GM23248 (cell line): ENCODE measurements around the gene COL16A1. TPM values are rescaled to one million over a fixed set of nuclear protein-coding genes. Genes with fewer than 3 reads are reported as not detected.
A peak's percentile ranks its signal among the peaks of the same experiment; 100 is the strongest.

Source experiments
- DNase-seq: peaks from one replicate; pipeline ENCODE4 v3.0.0-alpha.2; 2015
- H2AFZ ChIP-seq: fragments of 200-600 bp; sonication (generic); 2 replicates; pipeline ENCODE4 v1.6.1; 2016; ENCODE audit warnings: antibody characterized with exemption
- H3F3A ChIP-seq: fragments of 200-600 bp; sonication (generic); 2 replicates; pipeline ENCODE4 v1.6.1; 2016; ENCODE audit warnings: mild to moderate bottlenecking, antibody characterized with exemption, mixed run types; ENCODE audit not compliant: insufficient read depth
- H3K27ac ChIP-seq: fragments of 200-600 bp; sonication (generic); 2 replicates; pipeline ENCODE4 v1.5.1; 2016; ENCODE audit warnings: mild to moderate bottlenecking
- H3K27me3 ChIP-seq: fragments of 200-600 bp; sonication (generic); replicated peaks from 2 replicates; pipeline ENCODE4 v1.6.1; 2016; ENCODE audit warnings: mild to moderate bottlenecking; ENCODE audit not compliant: insufficient read depth
- H3K36me3 ChIP-seq: fragments of 200-600 bp; sonication (generic); 2 replicates; pipeline ENCODE4 v1.6.1; 2016; ENCODE audit warnings: low read depth, mild to moderate bottlenecking
- H3K4me1 ChIP-seq: fragments of 200-600 bp; sonication (generic); 2 replicates; pipeline ENCODE4 v1.6.1; 2016; ENCODE audit warnings: mild to moderate bottlenecking; ENCODE audit not compliant: insufficient read depth
- H3K4me2 ChIP-seq: fragments of 200-600 bp; sonication (generic); one replicate; pipeline ENCODE4 v1.6.1; 2016; ENCODE audit warnings: mild to moderate bottlenecking; ENCODE audit not compliant: unreplicated experiment
- H3K4me3 ChIP-seq: fragments of 200-600 bp; sonication (generic); 2 replicates; pipeline ENCODE4 v1.5.1; 2016; ENCODE audit warnings: mild to moderate bottlenecking
- H3K79me2 ChIP-seq: fragments of 200-600 bp; sonication (generic); 2 replicates; pipeline ENCODE4 v1.6.1; 2016; ENCODE audit warnings: mild to moderate bottlenecking; ENCODE audit not compliant: insufficient read depth
- H3K9ac ChIP-seq: fragments of 200-600 bp; sonication (generic); 2 replicates; pipeline ENCODE4 v1.6.1; 2016; ENCODE audit warnings: mild to moderate bottlenecking
- H3K9me2 ChIP-seq: fragments of 200-600 bp; sonication (generic); 2 replicates; pipeline ENCODE4 v1.6.1; 2016; ENCODE audit warnings: mixed run types, mild to moderate bottlenecking, moderate library complexity; ENCODE audit not compliant: insufficient read depth
- H3K9me3 ChIP-seq: fragments of 200-600 bp; sonication (generic); one replicate; pipeline ENCODE4 v1.6.1; 2017; ENCODE audit warnings: low read depth
- H4K20me1 ChIP-seq: fragments of 200-600 bp; sonication (generic); 2 replicates; pipeline ENCODE4 v1.6.0; 2016; ENCODE audit not compliant: insufficient read depth
- EZH2 ChIP-seq: fragments of 200-600 bp; sonication (generic); IDR thresholded peaks from 2 replicates; pipeline ENCODE4 v1.6.1; 2018; ENCODE audit warnings: antibody characterized with exemption, mild to moderate bottlenecking; ENCODE audit not compliant: insufficient read depth, poor library complexity, severe bottlenecking
- EZH2phosphoT487 ChIP-seq: fragments of 200-600 bp; sonication (generic); IDR thresholded peaks from 2 replicates; pipeline ENCODE4 v1.6.1; 2018; ENCODE audit warnings: antibody characterized with exemption, moderate library complexity, mild to moderate bottlenecking, low read depth; ENCODE audit not compliant: insufficient read depth
- WGBS, 2 experiments: methylation state at CpG; one replicate each; pipeline ENCODE4 v1.1.6; 2015 to 2017; ENCODE audit warnings: low lambda C conversion rate in 2 of 2, low coverage in 1 of 2; ENCODE audit errors: missing lambda C conversion rate in 2 of 2; 5-methylcytosine and 5-hydroxymethylcytosine counted together
- in situ Hi-C: fragments of 300-500 bp; cut with MboI; formaldehyde crosslinking; loops from 2 replicates; pipeline ENCODE4 v1.15.0; 2020
- polyA plus RNA-seq: library from polyadenylated mRNA; unstranded; fragments of >200 nt; fragmentation: Nextera tagmentation; extraction: Ambion mirVana; gene quantifications from 2 replicates; pipeline ENCODE4 v1.2.1, GENCODE V29; 2016
- total RNA-seq: library from RNA; depleted of rRNA; stranded (reverse); fragments of >200 nt; shearing (Covaris generic); gene quantifications from 2 replicates; pipeline ENCODE4 v1.2.3, GENCODE V29; 2014

The COL16A1 gene
- total and polyA plus RNA-seq, 2 experiments from 2014 or later: 67.3 to 247 TPM

DNA sequence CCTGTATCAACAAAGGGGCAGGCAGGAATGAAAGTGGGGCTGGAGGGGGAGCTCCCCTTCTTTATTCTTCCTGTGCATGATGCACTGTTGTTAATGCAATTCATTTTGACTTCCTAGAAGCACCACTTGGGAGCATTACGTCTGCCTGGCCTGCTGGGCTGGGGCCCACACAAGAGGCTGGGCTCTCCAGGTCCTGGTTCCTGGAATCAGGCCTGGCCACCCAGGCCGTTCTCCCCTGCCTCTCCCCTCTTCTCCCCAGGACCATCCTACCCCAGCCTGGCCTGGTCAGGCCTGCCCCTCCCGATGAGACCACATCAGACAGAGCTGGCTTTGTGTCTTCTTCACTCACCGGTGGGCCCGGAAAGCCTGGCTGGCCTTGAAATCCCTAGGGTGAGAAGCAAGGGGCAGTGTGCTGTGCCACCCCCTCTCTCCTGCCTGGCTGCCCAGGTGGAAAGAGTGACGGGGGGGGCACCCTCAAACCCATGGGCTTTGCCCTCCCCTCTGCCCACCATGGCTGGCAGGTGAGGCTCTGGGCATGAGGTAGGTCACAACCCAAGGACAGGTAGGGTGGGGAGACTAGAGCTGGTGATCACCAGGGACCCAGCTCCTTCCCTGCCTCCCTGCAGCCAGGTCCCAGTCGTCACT lies 38.5 kb downstream of the COL16A1 start:
- no peaks in the 10 kb centered on the region for H4K20me1 ChIP-seq
- no peaks in the 10 kb centered on the region for H3K79me2 ChIP-seq
- H3K9me2 ChIP-seq: no peaks in the 10 kb centered on the region
- no peak for DNase-seq
- H3K36me3 ChIP-seq: no peaks in the 10 kb centered on the region; the same call in 1 of the 2 replicates
- TF ChIP-seq EZH2phosphoT487 (no peak), EZH2 (no peak)
- H3K9ac ChIP-seq: no peak overlapping the region
- H3K4me3 ChIP-seq: no peak overlapping the region
- no peak overlapping the region for H3K27ac ChIP-seq
- no peaks in the 10 kb centered on the region for H3K27me3 ChIP-seq
- in situ Hi-C loops: loop anchor here (25.0 kb wide), 1 partner anchor 297 kb away; no protein-coding TSS in a partner anchor
- no peak overlapping the region for H2AFZ ChIP-seq
- WGBS, 2 experiments: 73 to 78% methylated on average over 6 to 7 of the region's 7 CpGs
- no peaks in the 10 kb centered on the region for H3K9me3 ChIP-seq
- H3K4me2 ChIP-seq: no peak overlapping the region
- H3F3A ChIP-seq: no peaks in the 10 kb centered on the region
- no peaks in the 10 kb centered on the region for H3K4me1 ChIP-seq

DNA sequence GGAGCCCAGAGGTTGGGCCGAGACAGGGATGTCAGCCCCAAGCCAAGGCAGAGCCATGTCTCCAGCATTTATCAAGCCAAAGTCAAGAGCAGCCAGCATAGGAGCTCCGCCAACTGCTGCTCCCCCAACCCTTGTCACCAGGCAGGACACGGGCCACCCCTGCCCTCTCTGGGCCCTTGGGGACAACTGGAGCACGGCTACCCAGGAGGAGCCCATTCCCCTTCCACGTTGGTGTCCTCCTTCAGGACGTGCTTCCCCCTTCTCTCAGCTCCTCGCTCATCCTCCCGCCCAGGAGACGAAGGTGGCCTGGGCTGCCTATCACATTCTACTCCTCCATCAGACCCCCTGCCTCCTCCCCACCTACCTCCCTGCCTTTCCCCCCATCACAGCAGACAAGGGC lies 39.3 kb downstream of the COL16A1 start:
- no peaks in the 10 kb centered on the region for H3K4me1 ChIP-seq
- H3K27ac ChIP-seq: no peak overlapping the region
- DNase-seq: no peak
- H3K9me3 ChIP-seq: no peaks in the 10 kb centered on the region
- H3K36me3 ChIP-seq: no peaks in the 10 kb centered on the region; the same call in 1 of the 2 replicates
- WGBS, 2 experiments: 84 to 88% methylated on average over 8 to 9 of the region's 9 CpGs
- H4K20me1 ChIP-seq: no peaks in the 10 kb centered on the region
- TF ChIP-seq EZH2phosphoT487: no peak
- no peak for TF ChIP-seq EZH2
- H3K9me2 ChIP-seq: no peaks in the 10 kb centered on the region
- no peak overlapping the region for H3K9ac ChIP-seq
- in situ Hi-C loops: loop anchor here (25.0 kb wide), 1 partner anchor 298 kb away; no protein-coding TSS in a partner anchor
- H2AFZ ChIP-seq: no peak overlapping the region
- H3K4me3 ChIP-seq: no peak overlapping the region
- H3K4me2 ChIP-seq: no peak overlapping the region
- H3K27me3 ChIP-seq: no peaks in the 10 kb centered on the region
- no peaks in the 10 kb centered on the region for H3F3A ChIP-seq
- no peaks in the 10 kb centered on the region for H3K79me2 ChIP-seq

DNA sequence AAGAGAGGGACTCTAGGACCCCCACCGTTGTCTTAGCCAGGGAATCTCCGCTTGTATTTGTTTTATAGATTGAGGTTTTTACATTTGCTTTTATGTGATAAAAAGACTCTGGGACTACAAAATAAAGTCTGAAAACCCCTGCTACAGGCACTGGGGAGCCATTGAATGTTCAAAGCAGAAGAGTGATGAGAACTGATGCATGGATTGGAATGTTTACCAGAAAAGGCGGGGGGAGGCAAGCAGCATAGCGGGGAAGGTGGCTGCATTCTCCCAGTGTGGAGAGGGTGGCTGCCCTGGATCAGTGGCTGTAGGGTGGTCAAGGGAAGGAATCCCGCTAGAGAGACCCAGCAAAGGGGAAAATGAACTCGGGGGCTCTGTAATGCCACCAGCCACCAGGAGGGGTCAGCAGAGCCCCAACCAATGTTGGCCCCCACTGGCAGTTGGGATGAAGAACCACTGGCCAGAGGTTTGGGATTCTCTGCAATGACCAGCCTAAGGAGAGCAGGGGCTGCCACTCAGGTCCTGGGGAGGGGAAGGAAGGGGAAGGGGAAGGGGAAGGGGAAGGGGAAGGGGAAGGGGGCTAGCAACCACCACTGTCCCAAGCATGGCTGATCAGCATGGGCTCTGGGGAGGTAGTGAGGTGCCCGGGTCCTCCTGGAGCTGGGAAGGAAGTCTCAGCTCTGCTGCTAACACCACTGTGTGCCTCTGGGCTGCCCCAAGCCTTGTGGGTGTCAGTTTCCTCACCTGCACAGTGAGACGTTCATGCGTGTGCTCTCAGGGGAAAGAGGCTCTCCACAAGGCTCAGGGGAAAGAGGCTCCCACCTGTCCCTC lies 40.0 kb downstream of the COL16A1 start:
- DNase-seq: peak; percentile 65
- Histone ChIP-seq H3K36me3 (no peaks in the 10 kb centered on the region; the same call in 1 of the 2 replicates), H3K9me2 (no peaks in the 10 kb centered on the region), H2AFZ (no peak overlapping the region), H3F3A (no peaks in the 10 kb centered on the region), H3K27me3 (no peaks in the 10 kb centered on the region), H3K27ac (no peak overlapping the region), H3K79me2 (no peaks in the 10 kb centered on the region), H3K4me2 (no peak overlapping the region), H3K4me1 (no peaks in the 10 kb centered on the region), H3K4me3 (no peak overlapping the region), H4K20me1 (no peaks in the 10 kb centered on the region), H3K9ac (no peak overlapping the region), H3K9me3 (no peaks in the 10 kb centered on the region)
- TF ChIP-seq EZH2phosphoT487 (no peak), EZH2 (no peak)
- in situ Hi-C loops: loop anchor here (25.0 kb wide), 1 partner anchor 298 kb away; no protein-coding TSS in a partner anchor
- WGBS, 2 experiments: 68 to 74% methylated on average over 8 to 9 of the region's 9 CpGs

DNA sequence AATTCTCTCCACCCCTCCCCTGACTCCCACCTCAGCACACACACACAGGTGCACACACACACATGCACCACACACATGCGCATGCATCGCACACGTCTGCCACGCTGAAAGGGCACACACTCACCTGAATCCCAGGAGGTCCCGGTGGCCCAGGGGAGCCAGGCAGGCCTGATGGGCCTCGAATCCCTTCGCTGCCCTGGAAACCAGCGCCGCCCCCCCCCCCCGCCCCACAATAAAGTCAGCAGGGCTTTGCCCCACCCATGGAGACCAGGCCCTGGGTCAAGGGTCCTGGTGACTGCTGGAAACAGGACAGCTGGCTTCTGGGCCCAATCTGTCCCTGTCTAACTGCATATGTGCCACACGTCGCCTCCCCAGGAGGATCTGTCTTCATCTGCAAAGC lies 41.4 kb downstream of the COL16A1 start:
- Histone ChIP-seq H2AFZ (no peak overlapping the region), H4K20me1 (no peaks in the 10 kb centered on the region), H3K36me3 (peaks cover 7% of the 10 kb centered on the region; the same call in 1 of the 2 replicates), H3K4me1 (no peaks in the 10 kb centered on the region), H3F3A (no peaks in the 10 kb centered on the region), H3K4me2 (no peak overlapping the region), H3K27ac (no peak overlapping the region), H3K9me2 (no peaks in the 10 kb centered on the region), H3K79me2 (no peaks in the 10 kb centered on the region), H3K4me3 (no peak overlapping the region), H3K9me3 (no peaks in the 10 kb centered on the region), H3K27me3 (no peaks in the 10 kb centered on the region), H3K9ac (no peak overlapping the region)
- in situ Hi-C loops: loop anchor here (25.0 kb wide), 1 partner anchor 300 kb away; no protein-coding TSS in a partner anchor
- no peak for DNase-seq
- no peak for TF ChIP-seq EZH2
- TF ChIP-seq EZH2phosphoT487: no peak
- WGBS, 2 experiments: 83 to 92% methylated on average over 7 to 11 of the region's 12 CpGs
